ENCODE results near the gene MECP2. TPM values are rescaled to one million over a fixed set of nuclear protein-coding genes. Genes with fewer than 3 reads are reported as not detected.

Gene MECP2
- total RNA-seq, 1 donor from 2014 or later, result 69.8 TPM

DNA sequence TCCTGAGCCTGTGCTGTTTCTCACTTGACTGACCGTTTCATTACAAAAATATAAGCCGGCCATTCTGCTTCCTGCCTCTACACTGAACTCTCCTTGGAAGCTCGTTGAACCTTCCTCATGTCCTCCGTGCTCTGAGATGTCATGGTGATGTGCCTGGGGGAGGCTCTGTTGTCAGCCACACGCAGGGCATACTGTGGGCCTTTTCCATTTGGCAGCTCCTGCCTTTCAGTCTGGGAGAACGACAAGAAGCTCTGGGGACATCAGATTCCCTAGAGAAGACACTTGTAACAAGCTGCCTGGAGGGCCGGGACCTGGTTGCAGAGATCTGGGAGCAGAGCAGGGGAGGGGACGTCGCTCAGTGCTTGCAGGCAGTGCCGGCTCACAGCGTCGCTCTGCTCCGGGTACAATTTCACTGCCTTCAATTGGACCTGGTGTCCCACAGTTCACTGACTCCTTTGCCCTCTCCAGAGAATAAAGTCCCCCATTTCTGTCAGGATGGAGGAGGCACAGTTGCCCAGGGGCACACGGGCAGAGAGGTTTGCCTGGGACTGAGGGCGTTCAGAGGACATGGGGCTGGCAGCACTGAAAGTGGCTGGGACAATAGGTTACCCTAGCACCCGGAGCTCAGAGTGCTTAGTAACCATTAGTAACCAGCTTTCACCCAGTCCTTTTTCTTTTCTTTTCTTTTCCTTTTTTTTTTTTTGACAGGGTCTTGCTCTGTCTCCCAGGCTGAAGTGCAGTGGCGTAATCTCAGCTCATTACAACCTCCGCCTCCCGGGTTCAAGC is 19.1 kb upstream of the MECP2 start:
- intact Hi-C loops (cut with micrococcal nuclease), result no loop called here

DNA sequence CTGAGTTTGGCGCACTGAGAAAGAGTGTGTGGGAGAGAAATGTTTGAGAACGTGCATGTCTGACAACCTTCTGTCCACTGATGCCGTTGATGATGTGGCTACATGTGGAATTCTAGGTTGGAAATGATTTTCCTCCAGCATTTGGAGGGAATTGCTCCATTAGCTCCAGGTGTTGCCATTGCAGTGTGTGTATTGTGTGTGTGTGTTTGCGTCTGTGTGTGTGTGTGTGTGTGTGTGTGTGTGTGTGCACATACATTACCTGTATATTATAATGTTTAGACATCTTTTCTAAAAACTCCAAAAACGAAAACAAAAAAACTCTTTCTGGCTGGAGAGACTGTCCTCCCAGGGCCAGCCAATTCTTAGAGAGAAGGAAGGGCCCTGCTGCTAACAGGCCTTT is 18.2 kb upstream of the MECP2 start:
- intact Hi-C loops (cut with micrococcal nuclease), result no loop called here

DNA sequence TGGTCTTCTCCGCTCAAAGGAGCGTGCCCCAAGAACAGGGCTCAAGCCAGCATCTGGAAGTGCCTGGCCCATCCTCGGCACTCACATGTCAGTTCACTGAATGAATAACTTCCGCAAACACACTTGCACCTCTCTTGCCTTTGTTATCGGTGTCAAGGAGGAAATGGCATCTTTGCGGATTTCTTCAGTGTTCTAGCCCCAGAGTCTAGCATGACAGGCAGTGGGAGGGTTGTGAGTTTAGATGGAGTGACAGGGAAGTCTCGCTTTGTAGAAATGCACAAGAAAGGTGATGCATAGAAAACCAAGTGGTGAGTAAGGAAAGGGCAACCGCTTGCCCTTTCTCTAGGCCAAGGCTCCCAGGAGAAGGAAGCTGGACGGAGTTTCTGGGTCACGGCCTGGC is 17.6 kb upstream of the MECP2 start:
- intact Hi-C loops (cut with micrococcal nuclease), result no loop called here

DNA sequence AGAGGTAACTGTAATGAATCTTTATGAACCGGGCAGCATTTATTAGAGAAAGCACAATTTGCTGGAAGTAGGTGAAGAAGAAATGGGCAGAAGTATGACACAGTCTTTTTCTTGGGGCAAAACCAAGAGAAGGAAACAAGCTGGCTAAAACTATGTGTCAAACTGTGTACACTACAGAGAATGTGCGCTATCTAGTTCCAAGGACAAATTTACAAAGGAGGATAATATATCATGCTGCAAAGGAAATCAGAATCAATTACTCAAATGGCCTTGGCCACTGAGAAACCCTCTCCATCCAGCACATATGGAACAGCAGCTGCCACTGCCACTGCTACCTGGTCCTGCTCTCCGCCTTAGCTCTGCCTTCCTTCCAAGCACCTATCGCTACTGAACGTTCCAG is 17.1 kb upstream of the MECP2 start:
- intact Hi-C loops (cut with micrococcal nuclease), result no loop called here

DNA sequence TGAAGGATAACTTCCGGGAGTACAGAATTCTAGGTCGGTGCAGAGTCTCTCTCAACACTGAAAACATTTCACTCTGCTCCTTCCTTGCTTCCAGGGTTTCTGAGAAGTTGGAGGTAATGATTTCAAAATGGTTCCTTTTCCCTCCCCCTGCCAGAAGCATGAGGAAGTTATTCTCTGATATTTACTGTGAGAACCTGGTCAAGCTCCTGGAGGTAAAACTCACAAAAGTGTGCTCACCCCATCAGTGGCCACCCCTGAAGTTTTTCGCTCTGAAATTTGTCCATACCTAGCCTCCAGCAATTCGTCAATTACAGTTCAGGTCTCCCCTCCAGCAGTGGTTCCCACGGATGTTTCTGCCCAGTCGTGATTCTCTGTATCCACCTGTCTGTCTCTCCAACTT is 16.2 kb upstream of the MECP2 start:
- intact Hi-C loops (cut with micrococcal nuclease), result no loop called here

DNA sequence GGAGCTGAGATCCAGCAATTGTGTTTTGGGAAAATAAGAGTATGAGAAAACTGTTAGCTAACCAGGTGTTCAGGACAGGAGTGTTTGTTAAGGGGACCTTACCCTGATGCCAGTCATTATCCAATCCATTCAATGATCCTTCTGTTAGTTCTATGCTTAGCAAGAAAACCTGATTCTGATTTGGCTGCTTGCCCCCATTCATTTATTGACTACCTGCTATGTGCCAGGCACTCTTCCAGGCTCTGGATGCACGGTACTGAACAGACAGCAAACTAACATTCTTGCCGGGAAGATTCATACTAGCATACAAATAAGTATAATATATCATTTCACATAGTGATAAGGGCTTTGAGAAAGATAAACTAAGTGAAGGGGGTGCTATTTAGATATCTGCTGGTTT is 1.0 kb upstream of the MECP2 start:
- intact Hi-C loops (cut with micrococcal nuclease), result loop anchor here (1.0 to 5.0 kb wide), 3 partner anchors 76 to 1156 kb away; partner anchors contain the start of gene SLC10A3

DNA sequence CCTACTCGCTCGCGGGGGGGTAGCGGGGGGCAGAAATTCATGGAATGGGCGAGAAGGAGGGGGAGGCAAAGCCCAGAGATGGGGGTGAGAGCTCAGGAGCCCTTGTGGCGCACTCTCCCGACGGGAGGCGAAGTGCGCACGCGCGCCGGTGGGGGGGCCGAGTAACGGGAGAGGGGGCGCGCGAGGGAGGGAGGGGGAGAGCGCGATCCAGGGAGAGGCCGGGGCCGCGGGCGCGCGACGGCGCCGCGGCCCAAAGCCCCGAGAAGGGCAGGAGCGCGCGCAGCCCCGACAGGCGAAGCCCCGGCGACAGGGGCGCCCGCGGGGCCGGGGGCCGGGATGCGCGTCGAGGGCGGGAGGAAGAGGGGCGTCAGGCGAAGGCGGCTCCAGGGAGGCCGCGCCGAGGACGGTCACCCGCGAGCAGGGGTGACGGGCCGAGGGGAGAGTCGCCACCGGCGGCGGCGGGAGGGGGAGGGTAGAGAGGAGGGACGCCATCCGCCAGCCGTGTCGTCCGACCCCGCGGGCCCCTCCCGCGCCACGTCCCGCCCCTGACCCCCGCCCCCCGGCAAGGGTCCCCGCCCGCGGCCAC is 421 bp downstream of the MECP2 start:
- intact Hi-C loops (cut with micrococcal nuclease), result loop anchor here (1.0 to 5.0 kb wide), 4 partner anchors 39 to 1155 kb away; partner anchors contain the start of gene ARHGAP4

DNA sequence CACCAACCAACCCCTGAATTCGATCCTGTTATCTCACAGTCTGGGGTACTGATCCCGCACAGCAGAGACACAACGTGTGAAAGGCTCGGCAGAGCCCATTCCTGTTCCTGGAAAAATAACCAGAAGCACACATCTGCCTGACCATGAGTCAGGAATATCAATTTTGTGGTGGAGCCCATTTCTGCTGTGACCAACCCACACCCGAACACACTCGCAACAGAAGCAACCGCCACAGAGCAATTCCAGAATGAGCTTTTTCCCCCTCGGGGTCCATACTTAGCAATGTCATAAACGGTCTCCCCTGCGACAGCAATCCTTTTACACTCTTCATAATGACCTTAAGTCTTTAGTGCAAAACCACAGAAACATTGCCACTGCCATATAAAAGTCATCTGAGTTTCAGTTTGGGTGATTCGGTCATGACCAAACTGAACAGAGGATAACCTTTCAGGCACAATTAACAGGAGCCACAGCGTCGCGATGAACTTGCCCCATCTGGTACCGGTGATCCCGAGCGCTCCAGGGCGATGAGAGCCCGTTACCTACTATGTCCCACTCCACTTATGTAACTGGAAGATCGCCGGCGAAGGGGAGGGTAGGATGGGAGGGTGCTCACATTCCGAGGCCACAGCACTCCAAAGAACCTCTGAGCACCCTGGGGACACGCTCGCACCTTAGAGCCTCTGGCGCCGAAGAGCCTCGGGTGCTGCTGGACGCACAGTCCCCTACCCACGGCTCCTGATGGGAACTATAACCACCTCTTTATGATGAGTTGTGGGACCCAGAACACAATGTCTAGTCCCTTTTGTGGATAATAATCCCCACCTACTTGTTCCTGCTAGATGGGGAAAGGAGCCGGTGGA is 1.1 kb downstream of the MECP2 start:
- intact Hi-C loops (cut with micrococcal nuclease), result loop anchor here (1.0 to 5.0 kb wide), 5 partner anchors 40 to 1154 kb away; partner anchors contain the start of gene ARHGAP4

DNA sequence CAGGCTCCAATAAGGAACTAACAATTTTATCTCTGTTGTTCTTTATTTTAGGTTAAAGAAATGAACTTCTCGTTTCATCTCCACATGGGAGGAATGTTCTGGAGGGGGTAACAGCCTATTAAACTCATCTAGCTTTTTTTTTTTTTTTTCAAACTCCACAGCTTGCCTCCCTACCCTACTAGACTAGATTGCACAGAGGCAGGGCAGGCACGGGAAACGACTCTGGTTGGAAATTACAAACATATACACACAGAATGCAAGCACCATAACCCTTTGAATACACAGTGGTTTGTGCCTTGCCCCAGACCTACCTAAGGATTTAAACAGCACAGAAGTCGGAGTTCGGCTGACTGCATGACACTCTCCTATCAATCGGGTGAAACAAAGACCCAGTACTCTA is 2.7 kb downstream of the MECP2 start:
- intact Hi-C loops (cut with micrococcal nuclease), result loop anchor here (5.0 kb wide), 2 partner anchors 73 to 1153 kb away; no protein-coding TSS in a partner anchor

DNA sequence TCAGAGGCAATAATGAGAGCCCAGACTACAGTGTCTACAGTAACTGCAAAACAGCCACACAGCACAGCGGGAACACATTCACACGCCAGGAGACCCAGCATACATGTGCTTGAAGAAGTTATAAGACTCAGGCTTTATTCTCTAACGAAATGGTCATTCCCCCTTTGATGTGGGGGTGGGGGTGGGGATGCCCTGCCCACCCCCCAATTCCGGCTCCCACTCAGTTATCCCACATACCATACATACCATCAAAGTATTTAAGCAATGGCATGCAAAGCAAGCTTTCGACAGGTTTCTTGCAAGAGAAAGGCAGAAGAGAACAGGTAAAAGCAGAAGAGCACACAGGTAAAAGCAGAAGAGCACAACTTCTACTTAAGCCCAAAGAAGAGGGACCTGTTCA is 3.6 kb downstream of the MECP2 start:
- intact Hi-C loops (cut with micrococcal nuclease), result no loop called here

DNA sequence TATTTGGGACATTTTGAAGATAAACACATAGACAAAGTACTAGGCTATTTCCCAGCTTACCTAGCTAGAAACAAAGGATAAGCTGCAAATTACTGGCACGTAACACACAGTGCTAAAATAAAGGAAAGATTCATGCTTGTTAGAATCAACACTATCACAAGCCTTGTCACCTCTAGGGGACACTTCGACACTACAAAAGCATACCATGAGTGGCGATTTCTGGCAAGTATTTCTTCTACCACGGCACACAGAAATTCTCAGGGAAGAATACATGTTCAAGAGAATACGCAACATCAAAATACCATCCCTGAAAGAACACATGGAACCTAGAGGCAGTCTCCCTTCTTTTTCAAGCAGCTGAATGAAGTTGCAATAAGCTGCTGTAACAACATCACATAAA is 5.1 kb downstream of the MECP2 start:
- intact Hi-C loops (cut with micrococcal nuclease), result no loop called here

DNA sequence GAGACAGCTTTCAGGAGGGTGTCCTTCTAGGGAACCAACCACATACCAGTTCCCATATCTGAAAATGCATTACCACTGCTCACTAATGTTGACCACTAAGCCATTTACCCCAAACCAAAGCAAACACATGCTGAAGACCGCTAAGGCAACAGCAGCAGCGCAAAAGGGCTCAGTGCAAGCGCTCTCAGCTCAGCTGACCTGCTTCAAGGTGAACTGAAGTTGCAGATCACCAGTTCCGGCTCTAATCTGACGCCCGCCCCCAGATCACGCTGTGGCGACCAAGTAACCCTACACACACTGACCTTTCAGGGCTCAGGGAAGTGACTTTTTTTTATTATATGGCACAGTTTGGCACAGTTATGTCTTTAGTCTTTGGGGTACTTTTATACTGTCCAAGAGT is 5.8 kb downstream of the MECP2 start:
- intact Hi-C loops (cut with micrococcal nuclease), result no loop called here

DNA sequence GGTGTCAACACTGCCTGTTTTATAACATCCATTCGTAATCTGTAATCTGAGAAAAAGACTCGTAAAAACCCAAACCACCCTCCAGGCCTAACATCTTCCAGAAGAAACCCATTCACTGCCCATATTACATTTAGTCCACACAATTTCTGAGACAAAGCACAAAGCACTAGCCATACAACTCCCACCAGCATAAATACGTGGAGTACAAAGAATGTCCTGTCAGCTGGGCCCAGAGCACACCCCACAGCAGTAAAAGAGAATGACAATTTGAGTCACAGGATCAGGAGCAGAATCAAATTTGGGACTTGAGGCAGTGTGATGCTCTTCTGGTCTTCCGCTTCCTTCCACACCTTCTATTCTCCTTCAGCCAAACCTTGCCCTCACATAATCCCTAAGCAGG is 6.8 kb downstream of the MECP2 start:
- intact Hi-C loops (cut with micrococcal nuclease), result no loop called here

DNA sequence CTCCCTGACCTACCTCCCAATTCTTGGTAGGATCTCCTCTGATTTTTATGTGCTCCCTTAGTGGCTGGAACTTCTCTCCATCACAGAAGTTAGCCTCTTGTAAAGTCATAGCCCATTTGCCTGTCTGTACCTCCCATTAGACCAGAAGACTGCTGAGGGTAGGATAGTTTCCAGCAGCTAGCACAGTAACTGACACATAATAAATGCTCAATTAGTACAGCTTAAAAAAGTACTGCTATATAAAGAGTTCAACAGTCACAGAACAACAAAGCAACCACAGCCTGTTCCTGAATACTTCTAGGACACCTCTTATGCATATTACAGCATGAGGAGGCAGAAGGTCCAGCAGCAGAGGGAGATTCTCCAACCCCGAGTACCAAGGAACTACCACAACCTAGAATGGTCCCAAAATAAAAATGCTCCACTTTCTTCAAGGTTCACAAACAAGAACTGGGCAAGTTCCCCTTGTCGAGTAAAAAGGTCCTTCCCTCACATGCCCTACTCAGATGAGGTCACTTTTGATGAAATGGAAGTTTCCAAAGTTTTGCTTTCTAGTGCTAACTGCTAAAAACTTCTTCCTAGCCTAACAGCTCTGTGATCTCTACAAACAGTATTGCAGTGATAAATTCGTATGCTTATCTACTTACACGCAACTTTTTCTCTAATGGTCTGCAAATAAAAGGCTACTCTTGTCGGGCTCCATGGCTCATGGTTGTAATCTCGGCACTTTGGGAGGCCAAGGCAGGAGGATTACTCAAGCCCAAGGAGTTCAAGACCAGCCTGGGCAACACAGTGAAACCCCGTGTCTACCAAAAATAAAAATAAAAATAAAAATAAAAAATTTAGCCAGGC is 12.8 kb downstream of the MECP2 start:
- intact Hi-C loops (cut with micrococcal nuclease), result no loop called here

DNA sequence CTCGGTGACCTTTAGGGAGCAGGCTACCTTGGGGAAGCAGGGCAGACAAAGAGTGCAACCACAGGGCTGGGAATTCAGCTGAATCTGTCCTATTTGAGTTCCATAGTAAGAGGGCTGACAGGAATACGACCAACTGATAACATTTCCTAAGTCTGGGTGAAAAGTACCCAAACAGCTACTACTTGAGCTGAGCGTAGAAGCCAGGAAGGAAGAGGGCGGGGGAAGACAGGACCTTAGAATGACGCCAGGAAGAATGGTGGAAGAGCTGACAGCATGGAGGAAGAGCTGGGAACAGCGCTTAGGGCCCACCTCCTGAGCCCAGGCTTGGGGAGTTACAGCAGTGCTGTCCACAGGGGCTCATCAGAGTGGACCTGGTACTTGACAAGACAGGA is 14.4 kb downstream of the MECP2 start:
- intact Hi-C loops (cut with micrococcal nuclease), result no loop called here

DNA sequence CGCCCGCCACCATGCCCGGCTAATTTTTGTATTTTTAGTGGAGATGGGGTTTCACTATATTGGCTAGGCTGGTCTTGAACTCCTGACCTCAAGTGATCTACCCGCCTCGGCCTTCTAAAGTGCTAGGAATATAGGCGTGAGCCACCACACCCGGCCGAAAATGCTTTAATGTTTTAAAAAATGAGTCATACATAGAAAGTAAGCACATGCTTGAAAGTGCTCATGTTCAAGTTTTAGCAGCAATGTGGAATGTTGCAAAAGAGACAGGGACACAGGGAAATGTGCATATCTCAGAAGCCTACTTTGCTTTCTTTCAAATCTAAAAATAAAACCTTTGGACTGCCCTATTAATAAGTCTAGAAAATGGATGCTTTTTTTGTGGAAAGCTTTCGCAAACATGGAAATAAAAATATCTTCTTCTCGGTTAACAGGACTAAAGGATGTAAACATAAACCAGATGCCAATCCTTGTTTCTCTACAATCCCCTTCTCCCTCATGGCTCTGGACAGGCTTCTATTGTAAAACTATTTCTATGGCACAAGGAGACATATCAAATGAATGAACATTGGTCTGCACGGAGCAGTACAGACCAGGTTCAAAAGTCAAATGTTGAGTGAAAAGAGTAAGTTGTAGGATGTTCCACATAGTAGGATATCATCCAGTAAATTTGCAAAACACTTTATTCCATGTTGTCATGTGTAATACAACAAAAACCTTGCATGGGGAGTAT is 15.0 kb downstream of the MECP2 start:
- intact Hi-C loops (cut with micrococcal nuclease), result no loop called here

DNA sequence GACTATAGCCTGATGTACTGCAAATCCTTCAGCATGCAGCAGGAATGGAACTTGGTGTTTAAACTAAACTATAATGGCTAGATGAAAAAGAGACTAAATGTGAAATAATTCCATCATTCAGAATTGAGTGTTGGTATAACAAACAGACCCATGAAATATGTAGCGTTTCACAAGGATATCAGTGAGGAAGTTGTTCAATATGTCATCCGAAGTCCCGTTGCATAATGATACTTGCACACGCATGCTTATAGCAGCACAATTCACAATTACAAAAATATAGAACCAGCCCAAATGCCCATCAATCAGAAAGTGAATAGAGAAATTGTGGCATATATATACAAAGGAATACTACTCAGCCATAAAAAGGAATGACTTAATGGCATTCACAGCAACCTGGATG is 20.4 kb downstream of the MECP2 start:
- intact Hi-C loops (cut with micrococcal nuclease), result no loop called here

DNA sequence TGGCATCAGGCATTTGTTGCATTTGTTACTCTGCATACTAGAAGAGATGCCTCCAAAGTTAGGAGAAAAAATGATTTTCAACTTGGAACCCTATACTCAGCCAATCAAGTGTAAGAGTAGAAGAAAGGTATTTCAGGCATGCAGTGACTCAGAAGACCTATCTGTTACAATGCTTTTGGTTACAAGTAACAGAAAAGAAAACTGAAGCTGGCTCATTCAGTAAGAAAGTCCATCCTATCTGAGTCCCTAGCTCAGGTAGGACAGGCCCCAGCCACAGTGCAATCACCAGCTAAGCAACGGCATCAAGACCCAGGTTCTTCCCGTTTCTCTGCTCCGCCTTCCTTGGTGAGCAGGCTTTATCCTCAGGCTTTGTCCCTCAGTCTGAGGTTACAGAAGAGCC is 23.3 kb downstream of the MECP2 start:
- intact Hi-C loops (cut with micrococcal nuclease), result no loop called here

DNA sequence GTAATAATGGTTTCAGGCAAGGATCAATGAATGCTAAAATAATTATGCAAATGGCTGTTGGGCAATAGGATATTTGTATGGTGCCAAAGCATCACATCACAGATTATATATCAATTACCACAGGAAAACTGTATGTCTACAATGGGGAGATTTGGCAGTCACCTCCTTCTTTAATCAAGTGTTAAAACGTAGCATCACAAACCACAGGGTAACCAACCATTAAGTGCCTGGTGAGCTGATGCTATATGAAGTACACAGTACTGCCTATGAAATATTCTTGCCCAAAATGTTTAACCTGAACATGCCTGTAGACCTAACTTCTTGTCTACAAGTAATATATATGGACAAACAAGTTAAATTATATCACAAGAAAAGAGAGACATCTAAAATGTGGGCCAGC is 25.3 kb downstream of the MECP2 start:
- intact Hi-C loops (cut with micrococcal nuclease), result no loop called here

DNA sequence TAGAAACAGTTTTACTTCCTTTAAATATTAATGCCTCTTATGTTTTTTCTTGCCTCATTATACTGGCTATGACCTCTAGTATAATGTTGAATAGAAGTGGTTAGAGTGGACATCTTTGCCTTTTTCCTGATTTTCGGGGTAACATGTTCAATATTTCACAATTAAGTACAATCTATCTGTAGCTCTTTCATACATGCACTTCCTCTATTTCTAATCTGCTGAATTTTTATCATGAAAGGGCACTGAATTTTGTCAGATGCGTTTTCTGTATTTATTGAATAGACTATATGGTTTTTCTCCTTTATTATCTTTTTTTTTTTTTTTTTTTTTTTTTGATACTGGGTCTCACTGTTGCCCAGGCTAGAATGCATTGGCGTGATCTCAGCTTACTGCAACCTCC is 29.0 kb downstream of the MECP2 start:
- intact Hi-C loops (cut with micrococcal nuclease), result no loop called here
